ENCODE results near the gene ELK4. TPM values are rescaled to one million over a fixed set of nuclear protein-coding genes. Genes with fewer than 3 reads are reported as not detected.

The ELK4 gene
- total RNA-seq, 1 experiment from 2014 or later: 122 TPM

DNA sequence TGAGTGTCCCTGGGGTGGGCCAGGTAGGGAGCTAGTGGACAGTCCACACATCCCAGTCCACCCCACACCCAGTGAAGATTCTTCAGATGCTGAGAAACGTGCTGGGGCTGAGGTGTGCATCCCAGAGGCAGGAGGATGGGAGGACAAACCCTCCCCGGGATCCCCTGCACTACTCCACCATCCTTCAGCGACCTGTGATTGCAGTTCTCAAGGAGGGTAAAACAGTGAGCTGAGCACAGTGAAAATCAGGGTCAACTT, 51.0 kb downstream of the ELK4 start:
- no TSS peak for BruUV-seq (replicated peaks)
- CTCF ChIA-PET: interaction anchor here (0.7 to 1.3 kb wide), 2 partner anchors 37 to 43 kb away, joined by 3 to 4 read pairs; no protein-coding TSS in a partner anchor
- H3K36me3 Mint-ChIP-seq (ENCODE audit: insufficient read depth, unreplicated experiment): peaks cover 9% of the 10 kb centered on the region

GRCh38 chr1:205580140-205580922, 51.5 kb downstream of the ELK4 start:
- intact Hi-C loops (cut with micrococcal nuclease; ENCODE audit: unreplicated experiment): no loop called here

More for the DNA sequence above, 51.0 kb downstream of the ELK4 start:
- intact Hi-C loops (cut with micrococcal nuclease; ENCODE audit: unreplicated experiment): no loop called here
- TF ChIP-seq, protein P1, sequence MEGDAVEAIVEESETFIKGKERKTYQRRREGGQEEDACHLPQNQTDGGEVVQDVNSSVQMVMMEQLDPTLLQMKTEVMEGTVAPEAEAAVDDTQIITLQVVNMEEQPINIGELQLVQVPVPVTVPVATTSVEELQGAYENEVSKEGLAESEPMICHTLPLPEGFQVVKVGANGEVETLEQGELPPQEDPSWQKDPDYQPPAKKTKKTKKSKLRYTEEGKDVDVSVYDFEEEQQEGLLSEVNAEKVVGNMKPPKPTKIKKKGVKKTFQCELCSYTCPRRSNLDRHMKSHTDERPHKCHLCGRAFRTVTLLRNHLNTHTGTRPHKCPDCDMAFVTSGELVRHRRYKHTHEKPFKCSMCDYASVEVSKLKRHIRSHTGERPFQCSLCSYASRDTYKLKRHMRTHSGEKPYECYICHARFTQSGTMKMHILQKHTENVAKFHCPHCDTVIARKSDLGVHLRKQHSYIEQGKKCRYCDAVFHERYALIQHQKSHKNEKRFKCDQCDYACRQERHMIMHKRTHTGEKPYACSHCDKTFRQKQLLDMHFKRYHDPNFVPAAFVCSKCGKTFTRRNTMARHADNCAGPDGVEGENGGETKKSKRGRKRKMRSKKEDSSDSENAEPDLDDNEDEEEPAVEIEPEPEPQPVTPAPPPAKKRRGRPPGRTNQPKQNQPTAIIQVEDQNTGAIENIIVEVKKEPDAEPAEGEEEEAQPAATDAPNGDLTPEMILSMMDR (IDR thresholded peaks at IDR 0.05; ENCODE audit: unreplicated experiment): no peak
- Mint-ChIP-seq H3K4me1 (ENCODE audit: low read depth, unreplicated experiment) (peaks cover 29% of the 10 kb centered on the region), H3K27me3 (ENCODE audit: unreplicated experiment) (peaks cover 19% of the 10 kb centered on the region), H3K4me3 (ENCODE audit: low read depth, unreplicated experiment) (no peak overlapping the region), H3K9me3 (ENCODE audit: low read depth, unreplicated experiment) (no peaks in the 10 kb centered on the region), H3K27ac (ENCODE audit: unreplicated experiment) (no peak overlapping the region)
- DNase-seq: no peak

DNA sequence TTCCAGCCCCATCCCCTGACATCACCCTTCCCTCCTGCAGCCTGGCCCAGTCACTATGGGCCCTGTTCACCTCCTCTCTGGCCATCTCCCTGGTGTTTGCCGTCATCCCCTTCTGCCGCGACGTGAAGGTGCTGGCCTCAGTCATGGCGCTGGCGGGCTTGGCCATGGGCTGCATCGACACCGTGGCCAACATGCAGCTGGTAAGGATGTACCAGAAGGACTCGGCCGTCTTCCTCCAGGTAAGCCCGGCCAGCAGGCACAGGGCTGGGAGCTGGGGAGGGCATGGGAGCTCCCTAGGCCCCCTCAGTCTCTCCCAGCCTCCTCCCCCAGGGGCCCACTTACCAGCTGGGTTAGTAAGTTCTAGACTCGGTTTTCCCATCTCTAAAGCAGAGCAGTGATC, 52.1 kb downstream of the ELK4 start:
- H3K36me3 Mint-ChIP-seq (ENCODE audit: insufficient read depth, unreplicated experiment): peaks cover 9% of the 10 kb centered on the region
- CTCF ChIA-PET: interaction anchor here (1.0 to 1.3 kb wide), 3 partner anchors 12 to 80 kb away, joined by 3 read pairs; no protein-coding TSS in a partner anchor
- H3K9me3 Mint-ChIP-seq (ENCODE audit: low read depth, unreplicated experiment): no peaks in the 10 kb centered on the region
- peaks cover 39% of the 10 kb centered on the region for H3K4me1 Mint-ChIP-seq (ENCODE audit: low read depth, unreplicated experiment)
- TF ChIP-seq, protein P1 (IDR thresholded peaks at IDR 0.05; ENCODE audit: unreplicated experiment): no peak
- no peak for DNase-seq
- no peak overlapping the region for H3K4me3 Mint-ChIP-seq (ENCODE audit: low read depth, unreplicated experiment)
- H3K27ac Mint-ChIP-seq (ENCODE audit: unreplicated experiment): no peak overlapping the region
- intact Hi-C loops (cut with micrococcal nuclease; ENCODE audit: unreplicated experiment): loop anchor here (5.0 kb wide), 1 partner anchor 37 kb away; no protein-coding TSS in a partner anchor
- peaks cover 19% of the 10 kb centered on the region for H3K27me3 Mint-ChIP-seq (ENCODE audit: unreplicated experiment)
- no TSS peak for BruUV-seq (replicated peaks)

More at GRCh38 chr1:205580140-205580922, 51.5 kb downstream of the ELK4 start:
- Mint-ChIP-seq H3K4me3 (ENCODE audit: low read depth, unreplicated experiment) (no peak overlapping the region), H3K36me3 (ENCODE audit: insufficient read depth, unreplicated experiment) (peaks cover 9% of the 10 kb centered on the region), H3K27me3 (ENCODE audit: unreplicated experiment) (peaks cover 19% of the 10 kb centered on the region), H3K9me3 (ENCODE audit: low read depth, unreplicated experiment) (no peaks in the 10 kb centered on the region), H3K27ac (ENCODE audit: unreplicated experiment) (no peak overlapping the region), H3K4me1 (ENCODE audit: low read depth, unreplicated experiment) (peaks cover 32% of the 10 kb centered on the region)
- no peak for DNase-seq
- TF ChIP-seq, protein P1 (IDR thresholded peaks at IDR 0.05; ENCODE audit: unreplicated experiment): no peak
- CTCF ChIA-PET: interaction anchor here (1.3 kb wide), 1 partner anchor 43 kb away, joined by 4 read pairs; no protein-coding TSS in a partner anchor
- BruUV-seq (replicated peaks): no TSS peak

DNA sequence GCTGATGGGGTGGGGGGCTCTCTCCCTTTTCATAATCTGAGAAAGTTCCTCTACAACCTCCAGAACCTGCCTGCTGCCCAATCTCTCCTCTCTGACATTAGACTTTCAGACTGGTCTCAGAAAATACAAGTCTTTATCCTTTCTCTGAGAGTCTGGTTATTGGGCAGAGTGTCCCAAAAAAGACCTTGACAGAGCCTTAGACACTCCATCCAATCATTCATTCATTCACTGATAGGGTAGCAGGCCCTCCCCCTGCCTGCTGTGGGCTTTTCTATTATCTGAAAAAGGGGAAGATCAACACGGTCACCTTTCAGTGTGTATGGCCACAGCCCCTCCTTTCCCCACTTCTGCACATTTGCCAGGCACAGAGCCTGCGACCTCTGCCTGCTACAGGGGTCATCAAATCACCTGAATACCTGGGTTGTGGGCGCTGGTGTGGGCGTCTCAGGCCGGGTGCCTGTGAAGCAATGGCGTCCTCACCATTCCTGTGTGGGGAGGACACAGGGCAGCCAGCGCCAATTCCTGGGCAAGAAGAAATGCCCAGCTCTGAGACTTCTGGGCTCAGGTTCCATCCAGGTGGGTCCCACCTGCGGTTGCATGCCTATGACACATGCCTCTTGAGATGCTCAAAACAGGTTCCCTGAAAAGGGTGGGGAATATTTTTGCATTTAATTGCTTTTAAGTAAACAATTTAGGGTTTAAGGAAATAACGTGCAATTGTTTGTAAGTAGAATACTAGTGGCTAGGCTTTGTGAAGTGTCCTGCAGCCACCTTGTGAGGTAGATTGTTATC, 52.8 kb downstream of the ELK4 start:
- DNase-seq: peak; percentile 50
- intact Hi-C loops (cut with micrococcal nuclease; ENCODE audit: unreplicated experiment): loop anchor here (5.0 kb wide), 1 partner anchor 37 kb away; no protein-coding TSS in a partner anchor

More for the DNA sequence above, 52.8 kb downstream of the ELK4 start:
- Mint-ChIP-seq H3K36me3 (ENCODE audit: insufficient read depth, unreplicated experiment) (peaks cover 9% of the 10 kb centered on the region), H3K9me3 (ENCODE audit: low read depth, unreplicated experiment) (no peaks in the 10 kb centered on the region), H3K4me1 (ENCODE audit: low read depth, unreplicated experiment) (peaks cover 43% of the 10 kb centered on the region), H3K27me3 (ENCODE audit: unreplicated experiment) (peaks cover 19% of the 10 kb centered on the region), H3K4me3 (ENCODE audit: low read depth, unreplicated experiment) (no peak overlapping the region), H3K27ac (ENCODE audit: unreplicated experiment) (no peak overlapping the region)
- no TSS peak for BruUV-seq (replicated peaks)
- CTCF ChIA-PET: interaction anchor here (1.0 to 1.6 kb wide), 4 partner anchors 13 to 80 kb away, joined by 3 to 4 read pairs (median 3); no protein-coding TSS in a partner anchor
- TF ChIP-seq, protein P1 (IDR thresholded peaks at IDR 0.05; ENCODE audit: unreplicated experiment): no peak
